ENCODE data around the gene ADAM19. TPM values are rescaled to one million over a fixed set of nuclear protein-coding genes. Genes with fewer than 3 reads are reported as not detected.

ADAM19 gene
- polyA plus RNA-seq, 1 donor from 2014 or later: 9.9 TPM

GRCh38 chr5:157570531-157571200, 4.9 kb downstream of the ADAM19 start:
- Histone ChIP-seq H3K4me2 (ENCODE audit: low read length) (no peak overlapping the region), H3K4me3 (ENCODE audit: low read length) (no peak overlapping the region), H3F3A (ENCODE audit: insufficient read depth, low read length, poor library complexity, severe bottlenecking) (no peaks in the 10 kb centered on the region), H3K27me3 (ENCODE audit: insufficient read depth, low read depth, low read length) (no peaks in the 10 kb centered on the region), H3K79me2 (replicated peaks; ENCODE audit: insufficient read depth, low read length) (peaks cover 13% of the 10 kb centered on the region), H3K36me3 (ENCODE audit: insufficient read depth, low read length) (no peaks in the 10 kb centered on the region), H4K20me1 (ENCODE audit: insufficient read depth) (no peaks in the 10 kb centered on the region), H3K9me2 (ENCODE audit: insufficient read depth, low read length) (no peaks in the 10 kb centered on the region), H3K9ac (ENCODE audit: low read length) (no peak overlapping the region), H2AFZ (ENCODE audit: low read depth, low read length) (no peak overlapping the region), H3K27ac (ENCODE audit: low read length) (no peak overlapping the region), H3K9me3 (ENCODE audit: low read length) (no peaks in the 10 kb centered on the region)
- no peak for TF ChIP-seq MXI1 (conservative IDR thresholded peaks at IDR 0.05; ENCODE audit: poor library complexity, severe bottlenecking)
- TF ChIP-seq EP300 (conservative IDR thresholded peaks at IDR 0.05; ENCODE audit: poor library complexity, severe bottlenecking): no peak
- TF ChIP-seq POLR2AphosphoS5 (IDR thresholded peaks at IDR 0.05): no peak
- no peak for TF ChIP-seq EZH2 (IDR thresholded peaks at IDR 0.05; ENCODE audit: borderline replicate concordance, insufficient read depth, low read length, poor library complexity, severe bottlenecking)
- no peak for TF ChIP-seq RAD21 (conservative IDR thresholded peaks at IDR 0.05)
- TF ChIP-seq REST (IDR thresholded peaks at IDR 0.05; ENCODE audit: borderline replicate concordance): no peak
- no peak for TF ChIP-seq SMC3 (conservative IDR thresholded peaks at IDR 0.05; ENCODE audit: poor library complexity)
- TF ChIP-seq CTCF (IDR thresholded peaks at IDR 0.05; ENCODE audit: poor library complexity, severe bottlenecking): no peak
- TF ChIP-seq TAF1 (IDR thresholded peaks at IDR 0.05; ENCODE audit: low read depth): no peak

- Histone ChIP-seq H3K79me2 (replicated peaks; ENCODE audit: insufficient read depth, low read length) (peaks cover 2% of the 10 kb centered on the region), H3K27ac (ENCODE audit: low read length) (no peak overlapping the region), H3K27me3 (ENCODE audit: insufficient read depth, low read depth, low read length) (no peaks in the 10 kb centered on the region)
Measured at GRCh38 chr5:157568720-157569119, 6.9 kb downstream of the ADAM19 start.

More at GRCh38 chr5:157568720-157569119, 6.9 kb downstream of the ADAM19 start:
- no peaks in the 10 kb centered on the region for H3K36me3 ChIP-seq (ENCODE audit: insufficient read depth, low read length)
- H3K9me3 ChIP-seq (ENCODE audit: low read length): no peaks in the 10 kb centered on the region
- H3K9me2 ChIP-seq (ENCODE audit: insufficient read depth, low read length): no peaks in the 10 kb centered on the region
- no peak overlapping the region for H3K9ac ChIP-seq (ENCODE audit: low read length)
- TF ChIP-seq RAD21 (conservative IDR thresholded peaks at IDR 0.05) (no peak), EP300 (conservative IDR thresholded peaks at IDR 0.05; ENCODE audit: poor library complexity, severe bottlenecking) (no peak), POLR2AphosphoS5 (IDR thresholded peaks at IDR 0.05) (no peak), MXI1 (conservative IDR thresholded peaks at IDR 0.05; ENCODE audit: poor library complexity, severe bottlenecking) (no peak), REST (IDR thresholded peaks at IDR 0.05; ENCODE audit: borderline replicate concordance) (no peak), TAF1 (IDR thresholded peaks at IDR 0.05; ENCODE audit: low read depth) (no peak), CTCF (IDR thresholded peaks at IDR 0.05; ENCODE audit: poor library complexity, severe bottlenecking) (no peak)
- H3K4me3 ChIP-seq (ENCODE audit: low read length): no peak overlapping the region
- no peaks in the 10 kb centered on the region for H3F3A ChIP-seq (ENCODE audit: insufficient read depth, low read length, poor library complexity, severe bottlenecking)
- no peak overlapping the region for H3K4me2 ChIP-seq (ENCODE audit: low read length)
- no peak overlapping the region for H2AFZ ChIP-seq (ENCODE audit: low read depth, low read length)
- no peaks in the 10 kb centered on the region for H4K20me1 ChIP-seq (ENCODE audit: insufficient read depth)
